ENCODE measurements around the gene SPINT2. TPM values are rescaled to one million over a fixed set of nuclear protein-coding genes. Genes with fewer than 3 reads are reported as not detected.

The SPINT2 gene
- total and polyA plus RNA-seq, 2 of the 13 experiments (the other 11 are each of a cell fraction or from before 2014, with no cell fraction given) = 0.31 to 0.77 TPM

GRCh38 chr19:38247734-38248268, 16.6 kb upstream of the SPINT2 start (continued):
- TF ChIP-seq, protein P1, sequence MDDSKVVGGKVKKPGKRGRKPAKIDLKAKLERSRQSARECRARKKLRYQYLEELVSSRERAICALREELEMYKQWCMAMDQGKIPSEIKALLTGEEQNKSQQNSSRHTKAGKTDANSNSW (CRISPR knock-in tag; IDR thresholded peaks at IDR 0.05; ENCODE audit: borderline replicate concordance) = no peak
- TF ChIP-seq YEATS4 (CRISPR knock-in tag; IDR thresholded peaks at IDR 0.05; ENCODE audit: borderline replicate concordance) (no peak), NCOA2 (CRISPR knock-in tag; IDR thresholded peaks at IDR 0.05) (0 out of 2 replicates have a peak, but pooled peaks have one; percentile 29), ZNF44 (CRISPR knock-in tag; IDR thresholded peaks at IDR 0.05) (no peak), E2F2 (CRISPR knock-in tag; IDR thresholded peaks at IDR 0.05; ENCODE audit: borderline replicate concordance) (no peak), CHD4 (IDR thresholded peaks at IDR 0.05; ENCODE audit: borderline replicate concordance, low read length) (peak; percentile 98), NFKBIZ (CRISPR knock-in tag; IDR thresholded peaks at IDR 0.05) (no peak), ZNF710 (CRISPR knock-in tag; IDR thresholded peaks at IDR 0.05; ENCODE audit: borderline replicate concordance) (0 out of 2 replicates have a peak, but pooled peaks have one; percentile 12), JUND (CRISPR knock-in tag; IDR thresholded peaks at IDR 0.05) (no peak), IRX3 (CRISPR knock-in tag; IDR thresholded peaks at IDR 0.05; ENCODE audit: borderline replicate concordance, low read depth) (no peak), ARHGAP35 (CRISPR knock-in tag; IDR thresholded peaks at IDR 0.05; ENCODE audit: borderline replicate concordance) (no peak), ZNF292 (CRISPR knock-in tag; IDR thresholded peaks at IDR 0.05; ENCODE audit: borderline replicate concordance, low read depth) (no peak), PITX1 (CRISPR knock-in tag; IDR thresholded peaks at IDR 0.05) (peak; percentile 59; the same call in 1 of the 2 replicates), NR2F6 (IDR thresholded peaks at IDR 0.05) (peak; percentile 70; the same call in 1 of the 2 replicates), NR2F6 (CRISPR knock-in tag; IDR thresholded peaks at IDR 0.05) (peak; percentile 30; the same call in 1 of the 2 replicates), ZNF225 (CRISPR knock-in tag; IDR thresholded peaks at IDR 0.05) (no peak), HMG20B (CRISPR knock-in tag; conservative IDR thresholded peaks at IDR 0.05) (peak; percentile 60; the same call in 1 of the 2 replicates), ZNF75D (CRISPR knock-in tag; IDR thresholded peaks at IDR 0.05; ENCODE audit: borderline replicate concordance) (no peak), ZSCAN21 (CRISPR knock-in tag; IDR thresholded peaks at IDR 0.05; ENCODE audit: borderline replicate concordance) (no peak), BCL6 (CRISPR knock-in tag; IDR thresholded peaks at IDR 0.05) (no peak)
- TF ChIP-seq, protein P2, sequence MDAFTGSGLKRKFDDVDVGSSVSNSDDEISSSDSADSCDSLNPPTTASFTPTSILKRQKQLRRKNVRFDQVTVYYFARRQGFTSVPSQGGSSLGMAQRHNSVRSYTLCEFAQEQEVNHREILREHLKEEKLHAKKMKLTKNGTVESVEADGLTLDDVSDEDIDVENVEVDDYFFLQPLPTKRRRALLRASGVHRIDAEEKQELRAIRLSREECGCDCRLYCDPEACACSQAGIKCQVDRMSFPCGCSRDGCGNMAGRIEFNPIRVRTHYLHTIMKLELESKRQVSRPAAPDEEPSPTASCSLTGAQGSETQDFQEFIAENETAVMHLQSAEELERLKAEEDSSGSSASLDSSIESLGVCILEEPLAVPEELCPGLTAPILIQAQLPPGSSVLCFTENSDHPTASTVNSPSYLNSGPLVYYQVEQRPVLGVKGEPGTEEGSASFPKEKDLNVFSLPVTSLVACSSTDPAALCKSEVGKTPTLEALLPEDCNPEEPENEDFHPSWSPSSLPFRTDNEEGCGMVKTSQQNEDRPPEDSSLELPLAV (CRISPR knock-in tag; conservative IDR thresholded peaks at IDR 0.05; ENCODE audit: low read depth) = no peak
- TF ChIP-seq, protein P3, sequence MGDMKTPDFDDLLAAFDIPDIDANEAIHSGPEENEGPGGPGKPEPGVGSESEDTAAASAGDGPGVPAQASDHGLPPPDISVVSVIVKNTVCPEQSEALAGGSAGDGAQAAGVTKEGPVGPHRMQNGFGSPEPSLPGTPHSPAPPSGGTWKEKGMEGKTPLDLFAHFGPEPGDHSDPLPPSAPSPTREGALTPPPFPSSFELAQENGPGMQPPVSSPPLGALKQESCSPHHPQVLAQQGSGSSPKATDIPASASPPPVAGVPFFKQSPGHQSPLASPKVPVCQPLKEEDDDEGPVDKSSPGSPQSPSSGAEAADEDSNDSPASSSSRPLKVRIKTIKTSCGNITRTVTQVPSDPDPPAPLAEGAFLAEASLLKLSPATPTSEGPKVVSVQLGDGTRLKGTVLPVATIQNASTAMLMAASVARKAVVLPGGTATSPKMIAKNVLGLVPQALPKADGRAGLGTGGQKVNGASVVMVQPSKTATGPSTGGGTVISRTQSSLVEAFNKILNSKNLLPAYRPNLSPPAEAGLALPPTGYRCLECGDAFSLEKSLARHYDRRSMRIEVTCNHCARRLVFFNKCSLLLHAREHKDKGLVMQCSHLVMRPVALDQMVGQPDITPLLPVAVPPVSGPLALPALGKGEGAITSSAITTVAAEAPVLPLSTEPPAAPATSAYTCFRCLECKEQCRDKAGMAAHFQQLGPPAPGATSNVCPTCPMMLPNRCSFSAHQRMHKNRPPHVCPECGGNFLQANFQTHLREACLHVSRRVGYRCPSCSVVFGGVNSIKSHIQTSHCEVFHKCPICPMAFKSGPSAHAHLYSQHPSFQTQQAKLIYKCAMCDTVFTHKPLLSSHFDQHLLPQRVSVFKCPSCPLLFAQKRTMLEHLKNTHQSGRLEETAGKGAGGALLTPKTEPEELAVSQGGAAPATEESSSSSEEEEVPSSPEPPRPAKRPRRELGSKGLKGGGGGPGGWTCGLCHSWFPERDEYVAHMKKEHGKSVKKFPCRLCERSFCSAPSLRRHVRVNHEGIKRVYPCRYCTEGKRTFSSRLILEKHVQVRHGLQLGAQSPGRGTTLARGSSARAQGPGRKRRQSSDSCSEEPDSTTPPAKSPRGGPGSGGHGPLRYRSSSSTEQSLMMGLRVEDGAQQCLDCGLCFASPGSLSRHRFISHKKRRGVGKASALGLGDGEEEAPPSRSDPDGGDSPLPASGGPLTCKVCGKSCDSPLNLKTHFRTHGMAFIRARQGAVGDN (CRISPR knock-in tag; IDR thresholded peaks at IDR 0.05) = no peak
